Measurements from ENCODE around the gene TULP3. TPM values are rescaled to one million over a fixed set of nuclear protein-coding genes. Genes with fewer than 3 reads are reported as not detected.

The TULP3 gene
- total and polyA plus RNA-seq, 10 donors, result 3.5 to 15.7 (median 12.8) TPM

DNA sequence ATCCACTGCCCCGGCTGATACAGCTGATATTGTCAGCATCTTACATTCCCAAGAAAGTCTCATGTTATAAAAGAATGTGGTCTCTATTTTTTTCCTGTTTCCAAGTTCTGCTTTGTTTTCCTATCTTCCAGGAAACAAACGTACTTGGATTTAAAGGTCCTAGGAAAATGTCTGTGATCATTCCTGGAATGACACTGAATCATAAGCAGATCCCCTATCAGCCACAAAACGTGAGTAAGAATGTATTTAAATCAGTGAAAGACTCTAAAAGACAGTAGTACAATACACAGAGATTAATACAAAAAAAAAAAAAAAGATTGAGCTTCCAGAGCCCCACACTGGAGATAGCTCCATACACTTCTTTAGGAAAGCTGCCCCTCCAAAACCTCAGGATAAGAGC is 46.8 kb downstream of the TULP3 start:
- Histone ChIP-seq H3K9me3 (no peaks in the 10 kb centered on the region), H3K4me1 (no peaks in the 10 kb centered on the region), H3K36me3 (peaks cover 0 to 89% (median 49%) of the 10 kb centered on the region in 6 donors), H3K27me3 (replicated peaks in 1 of 7) (no peaks in the 10 kb centered on the region), H3K27ac (no peak overlapping the region), H3K4me3 (no peak overlapping the region)
- intact Hi-C loops (cut with DNase I; ENCODE audit: low total_unique reads), result no loop called here
- no peak for DNase-seq
- 78 to 87% (median 84%) methylated on average over 3 of the region's 3 CpGs for WGBS, 5 donors
- TF ChIP-seq POLR2A (IDR thresholded peaks at IDR 0.05) (no peak), POLR2AphosphoS5 (IDR thresholded peaks at IDR 0.05) (no peak)
- TF ChIP-seq, protein P1, sequence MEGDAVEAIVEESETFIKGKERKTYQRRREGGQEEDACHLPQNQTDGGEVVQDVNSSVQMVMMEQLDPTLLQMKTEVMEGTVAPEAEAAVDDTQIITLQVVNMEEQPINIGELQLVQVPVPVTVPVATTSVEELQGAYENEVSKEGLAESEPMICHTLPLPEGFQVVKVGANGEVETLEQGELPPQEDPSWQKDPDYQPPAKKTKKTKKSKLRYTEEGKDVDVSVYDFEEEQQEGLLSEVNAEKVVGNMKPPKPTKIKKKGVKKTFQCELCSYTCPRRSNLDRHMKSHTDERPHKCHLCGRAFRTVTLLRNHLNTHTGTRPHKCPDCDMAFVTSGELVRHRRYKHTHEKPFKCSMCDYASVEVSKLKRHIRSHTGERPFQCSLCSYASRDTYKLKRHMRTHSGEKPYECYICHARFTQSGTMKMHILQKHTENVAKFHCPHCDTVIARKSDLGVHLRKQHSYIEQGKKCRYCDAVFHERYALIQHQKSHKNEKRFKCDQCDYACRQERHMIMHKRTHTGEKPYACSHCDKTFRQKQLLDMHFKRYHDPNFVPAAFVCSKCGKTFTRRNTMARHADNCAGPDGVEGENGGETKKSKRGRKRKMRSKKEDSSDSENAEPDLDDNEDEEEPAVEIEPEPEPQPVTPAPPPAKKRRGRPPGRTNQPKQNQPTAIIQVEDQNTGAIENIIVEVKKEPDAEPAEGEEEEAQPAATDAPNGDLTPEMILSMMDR (IDR thresholded peaks at IDR 0.05 in 8 of 11, conservative IDR thresholded peaks at IDR 0.05 in 3 of 11), result no peak

DNA sequence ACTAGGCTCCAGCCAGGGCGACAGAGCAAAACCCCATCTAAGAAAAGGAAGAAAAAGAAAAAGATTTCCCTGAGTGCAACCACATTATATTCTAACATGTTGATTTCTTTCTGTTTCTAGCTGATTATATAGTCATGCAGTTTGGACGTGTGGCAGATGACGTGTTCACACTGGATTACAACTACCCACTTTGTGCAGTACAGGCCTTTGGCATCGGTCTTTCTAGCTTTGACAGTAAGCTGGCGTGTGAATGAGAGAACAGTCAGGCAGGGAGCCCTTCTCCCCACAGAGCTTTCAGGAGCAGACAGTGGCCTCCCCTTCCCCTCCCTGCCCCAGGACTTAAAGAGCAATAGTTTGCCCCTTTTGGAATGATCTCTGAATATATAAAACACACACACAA is 48.5 kb downstream of the TULP3 start:
- no peak for TF ChIP-seq POLR2A (IDR thresholded peaks at IDR 0.05)
- no peak for TF ChIP-seq POLR2AphosphoS5 (IDR thresholded peaks at IDR 0.05)
- TF ChIP-seq, protein P1 (IDR thresholded peaks at IDR 0.05 in 8 of 11, conservative IDR thresholded peaks at IDR 0.05 in 3 of 11), result no peak
- Histone ChIP-seq H3K27ac (no peak overlapping the region), H3K36me3 (peaks cover 0 to 72% (median 39%) of the 10 kb centered on the region in 6 donors), H3K4me1 (no peaks in the 10 kb centered on the region), H3K27me3 (replicated peaks in 1 of 7) (no peaks in the 10 kb centered on the region), H3K9me3 (no peaks in the 10 kb centered on the region), H3K4me3 (no peak overlapping the region)
- intact Hi-C loops (cut with DNase I; ENCODE audit: low total_unique reads), result no loop called here
- WGBS, 5 donors, result 84 to 96% (median 94%) methylated on average over 5 of the region's 5 CpGs
- DNase-seq, result no peak

DNA sequence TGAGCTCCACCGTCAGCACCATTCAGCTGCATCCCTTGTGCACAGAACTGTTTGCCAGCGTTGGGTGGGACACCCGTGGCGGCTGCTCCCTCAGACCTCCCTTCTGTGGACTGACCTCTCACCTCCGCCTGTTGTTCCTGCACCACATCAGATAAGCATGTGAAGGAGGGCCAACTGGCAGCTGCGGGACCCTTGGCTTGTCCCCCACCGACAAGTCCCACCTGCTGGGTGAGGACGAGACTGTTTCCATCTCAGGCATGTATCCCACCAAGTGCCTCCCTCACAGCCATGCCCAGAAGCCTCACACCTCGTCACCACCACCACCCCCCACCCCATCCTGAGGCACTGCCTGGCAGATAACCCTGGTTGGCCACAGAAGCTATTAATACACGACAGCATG is 49.9 kb downstream of the TULP3 start:
- intact Hi-C loops (cut with DNase I; ENCODE audit: low total_unique reads), result no loop called here
- peaks cover 0 to 59% (median 28%) of the 10 kb centered on the region in 6 donors for H3K36me3 ChIP-seq
- peak; percentile 60 for DNase-seq

DNA sequence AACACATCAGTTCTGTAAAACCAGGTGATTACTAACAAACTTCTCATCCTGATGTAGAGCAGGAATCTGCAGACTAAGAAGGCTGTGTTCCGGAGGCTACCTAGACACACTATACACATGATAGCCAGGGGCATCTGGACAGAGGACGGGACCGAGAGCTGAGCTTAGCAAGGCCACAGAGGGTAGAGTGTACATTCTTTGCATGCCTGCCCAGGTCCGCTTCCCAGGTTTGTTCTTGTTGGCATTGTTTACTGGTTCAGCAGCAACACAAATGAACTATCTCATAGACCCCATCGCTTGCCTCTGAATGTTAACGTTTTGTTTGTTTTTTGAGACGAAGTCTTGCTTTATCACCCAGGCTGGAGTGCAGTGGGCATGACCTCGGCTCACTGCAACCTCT is 50.8 kb downstream of the TULP3 start:
- intact Hi-C loops (cut with DNase I; ENCODE audit: low total_unique reads), result no loop called here
- no peaks in the 10 kb centered on the region for H3K9me3 ChIP-seq
- H3K4me1 ChIP-seq, result peaks cover 0 to 7% (median 4%) of the 10 kb centered on the region in 6 donors
- 87 to 91% (median 91%) methylated on average over 8 of the region's 8 CpGs for WGBS, 5 donors
- TF ChIP-seq POLR2A (IDR thresholded peaks at IDR 0.05) (no peak), POLR2AphosphoS5 (IDR thresholded peaks at IDR 0.05) (no peak)
- TF ChIP-seq, protein P1 (IDR thresholded peaks at IDR 0.05 in 8 of 11, conservative IDR thresholded peaks at IDR 0.05 in 3 of 11), result no peak
- DNase-seq, result peak; percentile 40
- H3K36me3 ChIP-seq, result peaks cover 0 to 49% (median 28%) of the 10 kb centered on the region in 6 donors
- H3K27ac ChIP-seq, result no peak overlapping the region
- no peak overlapping the region for H3K4me3 ChIP-seq
- H3K27me3 ChIP-seq (replicated peaks in 1 of 7), result no peaks in the 10 kb centered on the region

More for the DNA sequence above, 49.9 kb downstream of the TULP3 start:
- no peak overlapping the region for H3K27ac ChIP-seq
- peaks cover 0 to 7% (median 4%) of the 10 kb centered on the region in 6 donors for H3K4me1 ChIP-seq
- no peaks in the 10 kb centered on the region for H3K27me3 ChIP-seq (replicated peaks in 1 of 7)
- no peak overlapping the region for H3K4me3 ChIP-seq
- 65 to 78% (median 72%) methylated on average over 8 to 10 of the region's 10 CpGs for WGBS, 5 donors
- TF ChIP-seq POLR2A (IDR thresholded peaks at IDR 0.05) (no peak), POLR2AphosphoS5 (IDR thresholded peaks at IDR 0.05) (no peak)
- TF ChIP-seq, protein P1 (IDR thresholded peaks at IDR 0.05 in 8 of 11, conservative IDR thresholded peaks at IDR 0.05 in 3 of 11), result no peak
- H3K9me3 ChIP-seq, result no peaks in the 10 kb centered on the region

All from spleen (tissue), 11 donors.